ENCODE results near the gene MASP1. TPM values are rescaled to one million over a fixed set of nuclear protein-coding genes. Genes with fewer than 3 reads are reported as not detected.

Gene MASP1
- total RNA-seq, 6 experiments from 2014 or later, result 84.6 to 146 (median 114) TPM

GRCh38 chr3:187328691-187329090, 37.2 kb upstream of the MASP1 start:
- no peak for ATAC-seq
- no peak overlapping the region for H3K4me3 ChIP-seq
- no peaks in the 10 kb centered on the region for H3K36me3 ChIP-seq
- TF ChIP-seq POLR2A (IDR thresholded peaks at IDR 0.05) (no peak), CTCF (IDR thresholded peaks at IDR 0.05) (no peak)
- WGBS (ENCODE audit: insufficient coverage, low coverage, low lambda C conversion rate, missing lambda C conversion rate), result 75% methylated on average over 1 of the region's 3 CpGs
- no peaks in the 10 kb centered on the region for H3K9me3 ChIP-seq
- H3K27ac ChIP-seq, result no peak overlapping the region
- no peaks in the 10 kb centered on the region for H3K27me3 ChIP-seq
- no peak for DNase-seq
- intact Hi-C loops (cut with DNase I), result loop anchor here (10.0 kb wide), 2 partner anchors 276 to 356 kb away; no protein-coding TSS in a partner anchor
- H3K4me1 ChIP-seq, result no peaks in the 10 kb centered on the region

- TF ChIP-seq POLR2A (IDR thresholded peaks at IDR 0.05) (no peak), CTCF (IDR thresholded peaks at IDR 0.05) (no peak)
- no peak for DNase-seq
- Histone ChIP-seq H3K27ac (no peak overlapping the region), H3K9me3 (no peaks in the 10 kb centered on the region), H3K36me3 (no peaks in the 10 kb centered on the region), H3K4me1 (no peaks in the 10 kb centered on the region), H3K4me3 (no peak overlapping the region), H3K27me3 (no peaks in the 10 kb centered on the region)
- WGBS (ENCODE audit: insufficient coverage, low coverage, low lambda C conversion rate, missing lambda C conversion rate), result 61% methylated on average over 2 of the region's 2 CpGs
- intact Hi-C loops (cut with DNase I), result loop anchor here (10.0 kb wide), 2 partner anchors 277 to 357 kb away; no protein-coding TSS in a partner anchor
- ATAC-seq, result no peak
These were observed 36.3 kb upstream of the MASP1 start for GRCh38 chr3:187327845-187328244.

GRCh38 chr3:187325632-187326031, 34.1 kb upstream of the MASP1 start:
- 58% methylated on average over 5 of the region's 5 CpGs for WGBS (ENCODE audit: insufficient coverage, low coverage, low lambda C conversion rate, missing lambda C conversion rate)
- intact Hi-C loops (cut with DNase I), result loop anchor here (10.0 kb wide), 2 partner anchors 279 to 359 kb away; no protein-coding TSS in a partner anchor
- DNase-seq, result no peak
- Histone ChIP-seq H3K27ac (no peak overlapping the region), H3K4me3 (no peak overlapping the region), H3K4me1 (no peaks in the 10 kb centered on the region), H3K36me3 (no peaks in the 10 kb centered on the region), H3K27me3 (no peaks in the 10 kb centered on the region), H3K9me3 (no peaks in the 10 kb centered on the region)
- TF ChIP-seq POLR2A (IDR thresholded peaks at IDR 0.05) (no peak), CTCF (IDR thresholded peaks at IDR 0.05) (no peak)
- no peak for ATAC-seq

- intact Hi-C loops (cut with DNase I), result loop anchor here (10.0 kb wide), 2 partner anchors 282 to 362 kb away; no protein-coding TSS in a partner anchor
- DNase-seq, result no peak
- no peak overlapping the region for H3K4me3 ChIP-seq
- peaks cover 0 to 4% (median 2%) of the 10 kb centered on the region in 4 donors for H3K4me1 ChIP-seq
- no peaks in the 10 kb centered on the region for H3K36me3 ChIP-seq
- WGBS (ENCODE audit: insufficient coverage, low coverage, low lambda C conversion rate, missing lambda C conversion rate), result 46% methylated on average over 3 of the region's 3 CpGs
- no peaks in the 10 kb centered on the region for H3K9me3 ChIP-seq
- H3K27ac ChIP-seq, result no peak overlapping the region
- TF ChIP-seq CTCF (IDR thresholded peaks at IDR 0.05), result no peak
- no peak for TF ChIP-seq POLR2A (IDR thresholded peaks at IDR 0.05)
- no peak for ATAC-seq
- H3K27me3 ChIP-seq, result no peaks in the 10 kb centered on the region
These were observed 31.6 kb upstream of the MASP1 start for GRCh38 chr3:187323091-187323490.
